ELF-1 (cell line): ENCODE measurements around the gene KDM2B.
"Not testable (repeated sequence)": the region's sequence is repeated elsewhere in the genome, so short reads cannot be mapped to it uniquely, and the experiment has no call there.

Experiments
- DNase-seq: peaks from one replicate; pipeline ENCODE4 v3.0.0-alpha.2; 2016; ENCODE audit warnings: low read depth, low spot score

Gene KDM2B

GRCh38 chr12:121384891-121385290 is 195.9 kb downstream of the KDM2B start:
- DNase-seq = not testable (repeated sequence)

GRCh38 chr12:121383601-121384021 is 197.2 kb downstream of the KDM2B start:
- DNase-seq = no peak

- no peak for DNase-seq
Observed at GRCh38 chr12:121379945-121380344, 200.9 kb downstream of the KDM2B start.
